ENCODE measurements around the gene SLC37A1.

- TF ChIP-seq POLR2A (IDR thresholded peaks at IDR 0.05) (no peak), CTCF (IDR thresholded peaks at IDR 0.05) (no peak)
Measured at GRCh38 chr21:42619166-42619565, 105.5 kb downstream of the SLC37A1 start.
